Measurements from ENCODE around the gene DAPK2.

DNA sequence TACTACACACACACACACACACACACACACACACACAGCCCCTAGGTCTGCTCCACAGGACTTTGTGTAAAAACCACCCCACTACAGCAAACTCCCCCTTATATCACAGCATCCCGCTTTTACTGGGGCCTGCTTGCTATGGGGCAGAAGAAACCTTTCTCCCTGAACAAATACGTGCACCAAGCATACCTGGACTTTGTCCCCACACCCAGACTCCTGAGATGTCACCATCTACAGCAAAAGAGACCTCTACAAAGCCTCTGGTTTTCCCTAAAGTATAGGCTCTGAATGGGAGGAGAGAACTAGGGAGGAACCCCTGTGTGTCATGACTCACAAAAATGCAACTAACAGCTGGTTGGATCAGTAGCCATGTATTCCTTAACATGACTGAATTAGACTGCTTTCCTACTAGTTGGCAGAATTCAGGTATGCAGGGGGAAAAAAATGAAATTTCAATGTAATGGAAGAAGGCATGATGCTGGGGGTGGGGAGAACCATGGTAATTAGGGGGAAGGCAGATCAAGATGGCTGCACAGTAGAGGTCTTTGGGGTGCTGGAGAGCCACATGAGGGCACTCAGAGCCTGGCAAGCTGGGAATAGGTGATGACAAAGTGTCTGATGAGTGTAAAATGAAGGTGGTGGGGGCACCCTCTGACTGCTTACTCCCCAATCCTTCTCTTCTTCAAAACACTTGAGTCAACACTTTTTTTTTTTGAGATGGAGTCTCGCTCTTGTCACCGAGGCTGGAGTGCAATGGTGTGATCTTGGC is 45.9 kb downstream of the DAPK2 start:
- TF ChIP-seq PATZ1 (CRISPR knock-in tag; IDR thresholded peaks at IDR 0.05; ENCODE audit: borderline replicate concordance) (no peak), CREB5 (CRISPR knock-in tag; IDR thresholded peaks at IDR 0.05; ENCODE audit: low read depth) (no peak), TCF4 (CRISPR knock-in tag; IDR thresholded peaks at IDR 0.05; ENCODE audit: borderline replicate concordance) (no peak), ZNF565 (CRISPR knock-in tag; conservative IDR thresholded peaks at IDR 0.05; ENCODE audit: low read depth) (no peak), ZFP3 (CRISPR knock-in tag; IDR thresholded peaks at IDR 0.05) (no peak), OSR1 (CRISPR knock-in tag; IDR thresholded peaks at IDR 0.05) (no peak), ARNTL (CRISPR knock-in tag; IDR thresholded peaks at IDR 0.05; ENCODE audit: borderline replicate concordance, low read depth) (no peak), ISL1 (CRISPR knock-in tag; IDR thresholded peaks at IDR 0.05) (no peak)
